Measurements from ENCODE around the gene ALK.

The ALK gene

DNA sequence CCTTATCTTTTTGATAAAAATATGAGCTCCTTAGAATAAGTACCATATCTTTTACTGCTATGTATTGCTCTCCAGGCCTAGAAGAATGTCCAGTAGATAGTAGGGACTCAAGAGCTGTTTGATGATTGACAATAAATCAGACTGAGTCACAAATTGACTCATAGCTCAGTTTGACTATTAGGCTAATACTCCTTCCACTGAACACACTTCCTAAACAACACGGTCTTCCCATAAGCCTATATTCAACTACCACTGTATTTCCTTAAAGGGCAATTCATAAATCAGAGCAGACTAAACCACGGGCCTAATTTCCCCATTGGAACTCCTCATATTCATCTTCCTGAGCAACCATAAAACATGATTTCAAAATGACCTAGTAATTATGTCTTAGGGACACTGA lies 258.5 kb downstream of the ALK start:
- no peaks in the 10 kb centered on the region for H3K27me3 Mint-ChIP-seq
- H3K36me3 Mint-ChIP-seq (ENCODE audit: low read depth), result no peaks in the 10 kb centered on the region
- no peak overlapping the region for H3K4me3 Mint-ChIP-seq
- H3K27ac Mint-ChIP-seq, result no peak overlapping the region
- no peaks in the 10 kb centered on the region for H3K4me1 Mint-ChIP-seq (ENCODE audit: low read depth)
- intact Hi-C loops (cut with micrococcal nuclease), result no loop called here
- H3K9me3 Mint-ChIP-seq, result peaks cover 10% of the 10 kb centered on the region

DNA sequence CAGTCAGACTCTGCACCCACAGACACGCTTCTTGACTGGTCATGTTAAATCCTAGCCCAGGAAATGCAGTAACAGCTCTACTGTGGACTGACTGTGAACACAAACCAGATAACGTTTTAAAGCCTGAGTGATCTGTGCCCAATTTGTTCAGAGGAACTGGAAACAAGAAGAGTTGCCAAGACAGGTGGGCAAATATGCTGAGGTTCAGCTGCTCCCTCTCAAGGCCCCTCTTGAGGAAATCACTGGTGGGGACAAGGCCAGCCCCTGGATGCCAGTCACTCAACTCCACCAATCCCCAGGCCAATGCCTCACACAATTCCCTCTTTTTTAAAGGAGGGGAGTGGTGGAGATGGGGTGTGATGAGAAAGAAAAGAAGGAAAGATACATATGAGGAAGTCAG lies 261.2 kb downstream of the ALK start:
- no peaks in the 10 kb centered on the region for H3K27me3 Mint-ChIP-seq
- no peaks in the 10 kb centered on the region for H3K36me3 Mint-ChIP-seq (ENCODE audit: low read depth)
- intact Hi-C loops (cut with micrococcal nuclease), result no loop called here
- H3K9me3 Mint-ChIP-seq, result peaks cover 10% of the 10 kb centered on the region
- no peaks in the 10 kb centered on the region for H3K4me1 Mint-ChIP-seq (ENCODE audit: low read depth)
- H3K27ac Mint-ChIP-seq, result no peak overlapping the region
- no peak overlapping the region for H3K4me3 Mint-ChIP-seq

DNA sequence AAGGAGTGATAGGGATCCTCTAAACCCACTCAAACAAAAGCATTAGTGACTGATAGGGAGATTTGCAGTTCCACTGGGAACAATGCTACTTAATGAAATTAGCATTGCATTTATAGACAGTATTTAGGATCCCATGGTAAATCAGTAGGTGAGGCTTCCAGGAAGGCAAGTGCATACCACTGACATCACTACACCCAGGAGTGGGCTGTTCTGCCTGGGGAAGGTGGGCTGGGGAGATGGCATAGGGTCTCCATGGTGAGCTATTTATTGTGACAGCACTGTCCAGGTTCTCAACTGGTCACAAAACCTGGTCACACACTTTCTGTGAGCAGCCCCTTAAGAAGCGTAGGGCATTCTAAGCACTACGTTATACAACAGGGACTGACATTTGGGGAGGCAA lies 262.2 kb downstream of the ALK start:
- no peaks in the 10 kb centered on the region for H3K27me3 Mint-ChIP-seq
- no peaks in the 10 kb centered on the region for H3K4me1 Mint-ChIP-seq (ENCODE audit: low read depth)
- H3K36me3 Mint-ChIP-seq (ENCODE audit: low read depth), result no peaks in the 10 kb centered on the region
- no peaks in the 10 kb centered on the region for H3K9me3 Mint-ChIP-seq
- no peak overlapping the region for H3K4me3 Mint-ChIP-seq
- no peak overlapping the region for H3K27ac Mint-ChIP-seq
- intact Hi-C loops (cut with micrococcal nuclease), result no loop called here

DNA sequence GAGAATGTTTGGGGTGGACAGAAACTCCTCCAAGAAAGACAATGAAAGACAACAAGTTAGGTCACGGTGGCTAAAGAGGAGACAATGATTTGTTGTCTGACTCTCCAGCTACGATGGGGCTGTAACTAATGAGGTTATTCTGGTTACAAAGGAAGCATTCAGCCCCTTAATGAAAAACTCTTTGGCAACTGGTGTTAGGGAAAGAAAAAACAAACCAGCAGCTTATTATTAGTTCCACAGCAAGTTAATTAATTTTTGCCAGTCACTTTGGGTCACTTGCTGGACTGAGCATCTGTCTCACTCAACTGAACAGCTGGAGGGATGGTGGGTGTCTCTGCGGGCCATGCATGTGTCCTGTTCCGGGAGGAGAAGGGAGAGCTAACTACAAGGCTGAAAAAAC lies 263.7 kb downstream of the ALK start:
- no peak overlapping the region for H3K4me3 Mint-ChIP-seq
- no peaks in the 10 kb centered on the region for H3K9me3 Mint-ChIP-seq
- H3K4me1 Mint-ChIP-seq (ENCODE audit: low read depth), result no peaks in the 10 kb centered on the region
- H3K27ac Mint-ChIP-seq, result no peak overlapping the region
- intact Hi-C loops (cut with micrococcal nuclease), result no loop called here
- H3K36me3 Mint-ChIP-seq (ENCODE audit: low read depth), result no peaks in the 10 kb centered on the region
- no peaks in the 10 kb centered on the region for H3K27me3 Mint-ChIP-seq

DNA sequence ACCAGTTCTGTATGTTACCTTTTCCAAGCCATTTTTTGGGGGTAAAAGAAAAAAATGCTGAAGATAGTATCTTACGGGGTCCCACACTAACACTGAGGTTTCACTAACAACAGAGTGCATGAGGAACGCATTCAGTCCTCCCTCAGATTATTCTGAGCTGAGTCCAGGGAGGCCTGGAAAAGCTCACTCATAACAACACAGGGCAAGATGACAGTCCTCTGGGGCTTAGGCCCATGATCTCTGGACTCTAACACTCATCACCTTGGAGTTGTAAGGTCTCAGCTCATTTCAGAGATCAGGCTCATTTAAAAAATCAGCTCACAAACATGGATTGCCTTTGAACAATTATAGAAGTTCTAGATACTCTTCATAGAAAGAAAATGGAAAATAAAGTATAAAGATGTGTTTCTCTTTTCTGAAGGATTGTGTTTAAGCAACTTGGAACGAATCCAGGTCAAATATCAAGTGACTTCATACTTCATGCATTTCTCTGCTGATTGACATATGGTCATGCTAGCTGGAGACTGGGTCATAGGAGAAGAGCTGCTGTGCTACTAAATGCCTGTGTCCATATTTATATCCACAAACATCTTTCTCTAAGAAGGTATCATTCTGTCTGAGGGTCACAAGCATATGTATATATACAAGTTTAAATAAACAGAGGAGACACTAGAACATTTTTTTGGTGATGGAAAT lies 265.8 kb downstream of the ALK start:
- no peaks in the 10 kb centered on the region for H3K9me3 Mint-ChIP-seq
- intact Hi-C loops (cut with micrococcal nuclease), result no loop called here
- H3K27me3 Mint-ChIP-seq, result no peaks in the 10 kb centered on the region
- H3K27ac Mint-ChIP-seq, result no peak overlapping the region
- no peaks in the 10 kb centered on the region for H3K4me1 Mint-ChIP-seq (ENCODE audit: low read depth)
- H3K4me3 Mint-ChIP-seq, result no peak overlapping the region
- H3K36me3 Mint-ChIP-seq (ENCODE audit: low read depth), result no peaks in the 10 kb centered on the region

DNA sequence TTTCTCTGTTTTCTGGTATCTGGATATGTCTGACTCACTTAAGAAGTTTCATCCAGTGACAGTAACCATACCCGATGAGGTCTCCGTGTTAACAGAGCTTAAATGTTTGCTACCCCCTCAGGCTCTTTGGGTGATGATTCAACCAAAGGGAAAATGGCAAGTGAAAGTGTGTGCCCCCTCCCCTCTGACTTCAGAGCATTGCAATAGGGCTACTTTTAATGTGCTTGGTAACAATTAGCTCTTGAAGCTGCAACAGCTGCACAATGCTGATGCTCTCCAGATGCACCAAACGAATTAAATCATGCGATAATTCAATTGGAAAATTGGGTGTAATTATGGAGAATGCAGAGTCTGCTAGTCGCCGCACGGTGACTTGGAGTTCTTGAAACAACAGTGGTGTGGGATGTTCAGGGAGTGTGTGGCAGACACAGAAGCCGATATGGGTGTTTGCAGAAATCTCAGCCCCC lies 270.7 kb downstream of the ALK start:
- Mint-ChIP-seq H3K4me3 (no peak overlapping the region), H3K9me3 (peaks cover 15% of the 10 kb centered on the region), H3K36me3 (ENCODE audit: low read depth) (no peaks in the 10 kb centered on the region), H3K4me1 (ENCODE audit: low read depth) (no peaks in the 10 kb centered on the region), H3K27ac (no peak overlapping the region), H3K27me3 (no peaks in the 10 kb centered on the region)
- intact Hi-C loops (cut with micrococcal nuclease), result no loop called here

DNA sequence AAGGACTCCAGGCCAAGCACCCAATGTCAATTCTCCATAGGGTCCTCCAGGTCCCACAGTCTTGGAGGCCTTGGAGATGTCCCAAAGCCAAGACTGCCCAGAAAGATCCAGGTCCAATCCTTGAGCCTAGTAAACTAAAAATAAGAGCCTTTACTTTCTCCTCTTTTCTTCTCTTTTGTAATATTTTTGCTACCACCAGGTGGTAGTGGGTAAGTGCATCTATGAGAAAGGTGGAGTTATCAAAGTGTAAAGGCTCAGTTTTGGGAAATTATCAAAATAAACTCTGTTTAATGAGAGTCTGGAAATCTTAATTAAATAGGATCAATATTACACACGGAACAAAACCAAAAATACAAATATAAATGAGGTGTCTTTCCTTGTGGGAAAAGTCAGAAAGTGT lies 276.4 kb downstream of the ALK start:
- H3K36me3 Mint-ChIP-seq (ENCODE audit: low read depth), result no peaks in the 10 kb centered on the region
- H3K9me3 Mint-ChIP-seq, result peaks cover 15% of the 10 kb centered on the region
- no peaks in the 10 kb centered on the region for H3K4me1 Mint-ChIP-seq (ENCODE audit: low read depth)
- H3K27me3 Mint-ChIP-seq, result no peaks in the 10 kb centered on the region
- no peak overlapping the region for H3K27ac Mint-ChIP-seq
- intact Hi-C loops (cut with micrococcal nuclease), result no loop called here
- H3K4me3 Mint-ChIP-seq, result no peak overlapping the region

DNA sequence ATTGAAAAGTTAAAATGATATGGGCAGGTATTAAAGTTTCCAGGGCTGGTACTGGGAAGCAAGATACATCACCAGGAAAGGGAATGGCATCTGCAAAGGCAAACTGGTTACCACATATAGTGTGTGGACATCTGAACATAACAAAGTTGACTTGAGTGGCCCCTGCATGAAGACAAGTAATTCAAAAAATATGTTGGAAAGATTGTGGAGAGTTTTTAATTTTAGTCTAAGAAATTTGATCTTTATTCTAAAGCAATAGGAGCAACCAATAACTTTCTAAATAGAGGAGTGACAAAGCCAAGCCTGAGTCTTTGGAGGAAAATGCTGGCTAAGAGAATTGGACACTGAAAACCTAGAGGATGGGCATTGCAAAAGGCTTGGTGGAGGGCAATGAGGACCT lies 278.2 kb downstream of the ALK start:
- Mint-ChIP-seq H3K4me3 (no peak overlapping the region), H3K27ac (no peak overlapping the region), H3K36me3 (ENCODE audit: low read depth) (no peaks in the 10 kb centered on the region), H3K27me3 (no peaks in the 10 kb centered on the region), H3K4me1 (ENCODE audit: low read depth) (no peaks in the 10 kb centered on the region), H3K9me3 (peaks cover 2% of the 10 kb centered on the region)
- intact Hi-C loops (cut with micrococcal nuclease), result no loop called here

DNA sequence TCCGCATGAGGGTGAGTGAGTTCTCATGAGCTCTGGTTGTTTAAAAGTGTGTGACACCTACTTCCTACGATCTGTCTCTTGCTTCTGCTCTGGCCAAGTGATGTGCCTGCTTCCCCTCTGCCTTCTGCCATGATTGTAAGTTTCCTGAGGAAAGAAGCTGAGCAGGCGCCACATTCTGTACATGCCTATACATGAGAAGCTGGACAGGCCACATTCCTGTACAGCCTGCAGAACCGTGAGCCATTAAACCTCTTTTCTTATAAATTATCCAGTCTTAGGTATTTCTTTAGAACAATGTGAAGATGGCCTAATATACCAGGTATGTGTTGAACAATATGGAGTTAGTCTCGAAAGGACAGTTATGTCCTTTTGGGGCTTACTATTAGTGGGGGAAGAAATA lies 281.0 kb downstream of the ALK start:
- intact Hi-C loops (cut with micrococcal nuclease), result no loop called here
- H3K27me3 Mint-ChIP-seq, result no peaks in the 10 kb centered on the region
- no peak overlapping the region for H3K27ac Mint-ChIP-seq
- no peaks in the 10 kb centered on the region for H3K36me3 Mint-ChIP-seq (ENCODE audit: low read depth)
- H3K4me1 Mint-ChIP-seq (ENCODE audit: low read depth), result no peaks in the 10 kb centered on the region
- H3K9me3 Mint-ChIP-seq, result no peaks in the 10 kb centered on the region
- H3K4me3 Mint-ChIP-seq, result no peak overlapping the region

DNA sequence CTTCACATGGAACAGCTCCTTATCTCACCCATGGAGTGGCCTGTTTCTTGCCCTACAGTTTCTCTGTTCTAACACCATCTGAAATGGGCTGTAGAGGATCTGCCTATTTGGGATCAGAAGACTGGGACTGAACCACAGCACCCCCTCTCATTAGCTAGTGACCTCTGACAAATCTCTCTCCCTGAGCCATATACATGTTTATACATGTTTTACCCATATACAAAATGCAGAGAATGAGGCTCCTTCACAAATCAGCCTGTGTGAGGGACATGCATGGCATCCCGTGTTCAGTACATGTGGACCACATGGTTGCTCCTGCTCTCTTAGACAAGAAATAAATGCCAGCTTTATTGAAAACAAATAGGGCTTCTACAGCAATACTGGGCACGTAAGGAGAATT lies 282.7 kb downstream of the ALK start:
- H3K36me3 Mint-ChIP-seq (ENCODE audit: low read depth), result no peaks in the 10 kb centered on the region
- no peak overlapping the region for H3K4me3 Mint-ChIP-seq
- peaks cover 2% of the 10 kb centered on the region for H3K27me3 Mint-ChIP-seq
- no peak overlapping the region for H3K27ac Mint-ChIP-seq
- H3K9me3 Mint-ChIP-seq, result no peaks in the 10 kb centered on the region
- H3K4me1 Mint-ChIP-seq (ENCODE audit: low read depth), result no peaks in the 10 kb centered on the region
- intact Hi-C loops (cut with micrococcal nuclease), result no loop called here

DNA sequence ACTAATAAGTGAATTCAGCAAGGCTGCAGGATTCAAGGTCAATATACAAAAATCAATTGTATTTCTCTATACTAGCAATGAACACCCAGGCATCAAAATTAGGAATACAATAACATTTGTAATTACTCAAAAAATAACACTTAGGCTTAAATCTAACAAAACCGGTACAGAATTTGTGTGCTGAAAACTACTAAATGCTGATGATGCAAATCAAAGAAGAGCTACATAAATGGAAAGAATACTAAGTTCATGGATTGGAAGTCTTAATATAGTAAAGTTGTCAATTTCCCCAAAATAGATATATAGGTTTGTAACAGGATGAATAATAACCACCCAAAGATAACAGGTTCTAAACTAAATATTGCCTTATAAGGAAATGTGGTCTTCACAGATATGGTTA lies 286.5 kb downstream of the ALK start:
- Mint-ChIP-seq H3K4me3 (no peak overlapping the region), H3K36me3 (ENCODE audit: low read depth) (no peaks in the 10 kb centered on the region), H3K27me3 (peaks cover 3% of the 10 kb centered on the region), H3K4me1 (ENCODE audit: low read depth) (no peaks in the 10 kb centered on the region), H3K9me3 (peaks cover 9% of the 10 kb centered on the region), H3K27ac (no peak overlapping the region)
- intact Hi-C loops (cut with micrococcal nuclease), result no loop called here

DNA sequence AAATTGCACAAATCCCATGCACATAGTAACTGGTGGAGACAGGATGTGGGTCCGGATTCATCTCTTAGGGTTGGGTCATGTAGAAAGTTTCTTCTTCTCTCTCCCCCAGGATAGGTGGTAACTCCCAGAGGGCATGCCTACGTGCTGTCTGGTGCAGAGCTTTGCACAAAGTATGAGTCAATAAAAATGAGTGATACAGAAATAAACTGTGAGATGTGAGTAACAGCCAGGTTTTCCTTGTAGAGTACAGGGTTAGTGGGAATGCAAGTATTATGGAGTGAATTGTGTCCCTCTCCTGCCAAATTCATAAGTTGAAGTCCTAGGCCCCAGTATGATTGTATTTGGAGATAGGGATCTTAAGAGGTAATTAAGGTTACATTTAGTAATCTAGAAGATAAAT lies 289.4 kb downstream of the ALK start:
- intact Hi-C loops (cut with micrococcal nuclease), result no loop called here
- H3K9me3 Mint-ChIP-seq, result peaks cover 9% of the 10 kb centered on the region
- H3K4me3 Mint-ChIP-seq, result no peak overlapping the region
- no peak overlapping the region for H3K27ac Mint-ChIP-seq
- no peaks in the 10 kb centered on the region for H3K36me3 Mint-ChIP-seq (ENCODE audit: low read depth)
- H3K27me3 Mint-ChIP-seq, result peaks cover 3% of the 10 kb centered on the region
- H3K4me1 Mint-ChIP-seq (ENCODE audit: low read depth), result no peaks in the 10 kb centered on the region

DNA sequence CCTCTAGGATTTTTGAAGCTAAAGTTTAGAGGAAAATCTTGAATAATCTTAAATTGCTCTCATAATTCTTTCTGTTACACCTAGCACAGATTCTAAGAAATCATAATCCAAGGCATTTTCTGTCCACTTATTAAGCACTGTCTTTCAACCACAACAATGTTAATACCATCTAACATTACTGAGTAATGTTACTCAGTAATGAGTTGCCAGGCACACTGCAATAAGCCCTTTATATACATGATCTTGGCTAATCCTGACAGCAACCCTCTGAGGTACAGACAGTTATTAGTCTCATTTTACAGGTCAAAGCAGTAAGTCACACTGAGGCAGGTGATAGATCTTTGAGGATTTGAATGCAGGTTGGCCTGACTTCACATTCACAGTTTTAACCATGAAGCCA lies 291.9 kb downstream of the ALK start:
- intact Hi-C loops (cut with micrococcal nuclease), result no loop called here
- H3K4me3 Mint-ChIP-seq, result no peak overlapping the region
- H3K36me3 Mint-ChIP-seq (ENCODE audit: low read depth), result no peaks in the 10 kb centered on the region
- peaks cover 9% of the 10 kb centered on the region for H3K9me3 Mint-ChIP-seq
- H3K27me3 Mint-ChIP-seq, result peaks cover 3% of the 10 kb centered on the region
- H3K4me1 Mint-ChIP-seq (ENCODE audit: low read depth), result no peaks in the 10 kb centered on the region
- H3K27ac Mint-ChIP-seq, result no peak overlapping the region

DNA sequence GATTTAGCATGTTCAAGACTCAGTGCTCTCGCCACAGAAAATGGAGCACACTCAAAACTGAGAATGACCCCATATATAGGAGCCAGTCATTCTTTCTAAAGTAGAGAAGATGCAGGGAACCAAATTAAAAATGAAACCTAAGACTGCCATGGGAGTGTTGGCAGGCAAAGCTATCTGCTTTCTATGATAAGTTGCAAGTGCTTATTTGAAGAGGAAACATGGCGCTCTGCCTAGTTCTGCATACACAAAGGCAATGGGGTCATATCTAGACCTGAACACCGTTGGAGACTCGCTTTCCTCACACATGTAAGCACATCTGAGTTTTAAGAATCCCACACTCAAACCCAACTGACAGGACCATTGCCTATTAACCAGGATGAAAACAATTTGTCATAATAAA lies 292.5 kb downstream of the ALK start:
- H3K4me3 Mint-ChIP-seq, result no peak overlapping the region
- peaks cover 1% of the 10 kb centered on the region for H3K27me3 Mint-ChIP-seq
- H3K9me3 Mint-ChIP-seq, result peaks cover 9% of the 10 kb centered on the region
- H3K27ac Mint-ChIP-seq, result no peak overlapping the region
- H3K4me1 Mint-ChIP-seq (ENCODE audit: low read depth), result no peaks in the 10 kb centered on the region
- no peaks in the 10 kb centered on the region for H3K36me3 Mint-ChIP-seq (ENCODE audit: low read depth)
- intact Hi-C loops (cut with micrococcal nuclease), result no loop called here

DNA sequence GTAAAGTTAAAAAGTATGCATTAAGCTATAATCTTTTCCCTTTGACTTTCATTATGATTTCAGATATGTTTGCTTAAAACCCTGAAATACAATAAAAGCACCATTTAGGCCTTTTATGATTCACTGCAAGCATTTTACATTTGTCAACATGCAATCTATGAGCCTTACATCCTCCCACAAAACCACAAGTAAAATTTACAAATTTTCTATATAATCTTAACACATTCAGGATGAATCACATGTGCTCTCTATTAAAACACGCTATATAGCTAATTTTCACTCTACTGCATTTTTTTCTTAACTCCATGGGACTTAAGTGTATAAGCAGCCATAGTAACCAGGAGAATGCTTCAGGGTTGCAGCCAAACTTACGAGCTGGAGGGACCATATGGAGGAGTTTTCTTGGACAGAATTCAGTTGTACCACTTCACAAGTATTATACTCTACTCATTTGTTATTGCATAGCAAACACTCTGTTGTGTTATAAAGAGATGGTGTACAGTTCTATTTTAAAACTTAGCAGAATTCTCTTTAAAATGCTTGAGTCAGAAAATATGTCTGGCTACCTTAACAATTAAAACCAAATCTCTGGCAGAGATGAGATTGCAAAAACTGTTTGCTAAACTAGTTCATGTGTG lies 293.2 kb downstream of the ALK start:
- H3K4me1 Mint-ChIP-seq (ENCODE audit: low read depth), result no peaks in the 10 kb centered on the region
- peaks cover 9% of the 10 kb centered on the region for H3K9me3 Mint-ChIP-seq
- no peak overlapping the region for H3K4me3 Mint-ChIP-seq
- H3K27me3 Mint-ChIP-seq, result peaks cover 1% of the 10 kb centered on the region
- no peak overlapping the region for H3K27ac Mint-ChIP-seq
- no peaks in the 10 kb centered on the region for H3K36me3 Mint-ChIP-seq (ENCODE audit: low read depth)
- intact Hi-C loops (cut with micrococcal nuclease), result no loop called here
